ENCODE measurements around the gene C11orf97.

- TF ChIP-seq CTCF (IDR thresholded peaks at IDR 0.05; ENCODE audit: extremely low read depth in 1 of 2, insufficient read depth in 1 of 2, low read depth in 1 of 2, low read length in 2 of 2): no peak
- TF ChIP-seq EZH2 (IDR thresholded peaks at IDR 0.05; ENCODE audit: borderline replicate concordance, low read depth, low read length, severe bottlenecking): no peak
- TF ChIP-seq POLR2A (IDR thresholded peaks at IDR 0.05; ENCODE audit: low read depth, low read length): no peak
- TF ChIP-seq JUN (IDR thresholded peaks at IDR 0.05; ENCODE audit: borderline replicate concordance, insufficient read depth, insufficient read length, low read depth): no peak
- TF ChIP-seq FOS (IDR thresholded peaks at IDR 0.05; ENCODE audit: borderline replicate concordance, insufficient read depth, low read length): no peak
Measured at GRCh38 chr11:94544646-94545263, 32.5 kb downstream of the C11orf97 start.
